ENCODE data around the gene CCDC120. TPM values are rescaled to one million over a fixed set of nuclear protein-coding genes. Genes with fewer than 3 reads are reported as not detected.

CCDC120 gene
- total RNA-seq, 1 experiment from 2014 or later, result 14.5 TPM

- H4K20me1 ChIP-seq (ENCODE audit: control insufficient read depth, insufficient read depth, insufficient read length), result no peaks in the 10 kb centered on the region
- peaks cover 11 to 17% (median 13%) of the 10 kb centered on the region in 3 experiments for H3K36me3 Mint-ChIP-seq (ENCODE audit: insufficient read depth in 1 of 3, low read depth in 3 of 3)
These were observed 47.5 kb downstream of the CCDC120 start for GRCh38 chrX:49106296-49106695.

More at GRCh38 chrX:49106296-49106695, 47.5 kb downstream of the CCDC120 start:
- no peaks in the 10 kb centered on the region for H3K4me1 ChIP-seq (ENCODE audit: insufficient read depth, low read length)
- no peak overlapping the region for H2AK5ac ChIP-seq (ENCODE audit: insufficient read length, low read length)
- H3K4me1 Mint-ChIP-seq, result peaks cover 3 to 4% of the 10 kb centered on the region in 2 experiments; a peak in 2 of 4 replicates
- H4K8ac ChIP-seq (replicated peaks; ENCODE audit: insufficient read length, low read depth, low read length), result no peak overlapping the region
- H3K9me3 Mint-ChIP-seq, result peaks cover 62 to 68% of the 10 kb centered on the region in 2 experiments
- H3K4ac ChIP-seq (ENCODE audit: low read depth, low read length), result no peak overlapping the region
- no peak overlapping the region for H3K27ac ChIP-seq (ENCODE audit: insufficient read length, low read depth, low read length)
- H3K4me3 Mint-ChIP-seq, result no peak overlapping the region
- no peak overlapping the region for H2BK5ac ChIP-seq (ENCODE audit: insufficient read length, low read length)
- H4K91ac ChIP-seq (ENCODE audit: insufficient read length, low read depth, low read length), result no peak overlapping the region
- no peak overlapping the region for H3K56ac ChIP-seq (ENCODE audit: insufficient read length, low read depth, low read length)
- H3K9me3 ChIP-seq (ENCODE audit: control insufficient read depth, low read depth, low read length), result no peaks in the 10 kb centered on the region
- H3K79me2 ChIP-seq (ENCODE audit: insufficient read depth, low read length), result no peaks in the 10 kb centered on the region
- no peaks in the 10 kb centered on the region for H3K27me3 ChIP-seq (ENCODE audit: insufficient read depth, low read length)
- H3T11ph ChIP-seq (ENCODE audit: low read length), result no peak overlapping the region
- no peak overlapping the region for H3K9ac ChIP-seq (ENCODE audit: extremely low read depth, insufficient read length, low read length)
- no peak overlapping the region for H2BK120ac ChIP-seq (ENCODE audit: low read depth, low read length, poor library complexity, severe bottlenecking)
- no peaks in the 10 kb centered on the region for H3K23me2 ChIP-seq (ENCODE audit: insufficient read length, low read depth, low read length, poor library complexity, severe bottlenecking)
- no peak overlapping the region; a peak in 1 of 7 replicates for H3K27ac Mint-ChIP-seq
- DNase-seq, result no peak
- H3K27me3 Mint-ChIP-seq (ENCODE audit: low read depth), result no peaks in the 10 kb centered on the region; the same call in 1 of the 2 replicates
- no peak overlapping the region for H4K5ac ChIP-seq (ENCODE audit: insufficient read length, low read depth, low read length)
- no peak overlapping the region for H3K14ac ChIP-seq (ENCODE audit: insufficient read depth, low read length)
- H3K79me1 ChIP-seq (ENCODE audit: insufficient read depth, low read depth, low read length, poor library complexity, severe bottlenecking), result no peaks in the 10 kb centered on the region
- H2BK12ac ChIP-seq (ENCODE audit: insufficient read length, low read depth, low read length), result no peak overlapping the region
- no peak overlapping the region for H3K23ac ChIP-seq (ENCODE audit: insufficient read length, low read depth, low read length)
- no peak overlapping the region for H2AFZ ChIP-seq (ENCODE audit: low read length)
- no peak overlapping the region for H3K18ac ChIP-seq (ENCODE audit: insufficient read length, low read depth, low read length)
- no peak overlapping the region for H3K4me2 ChIP-seq (ENCODE audit: insufficient read depth, insufficient read length, low read length)
- TF ChIP-seq, protein P1, sequence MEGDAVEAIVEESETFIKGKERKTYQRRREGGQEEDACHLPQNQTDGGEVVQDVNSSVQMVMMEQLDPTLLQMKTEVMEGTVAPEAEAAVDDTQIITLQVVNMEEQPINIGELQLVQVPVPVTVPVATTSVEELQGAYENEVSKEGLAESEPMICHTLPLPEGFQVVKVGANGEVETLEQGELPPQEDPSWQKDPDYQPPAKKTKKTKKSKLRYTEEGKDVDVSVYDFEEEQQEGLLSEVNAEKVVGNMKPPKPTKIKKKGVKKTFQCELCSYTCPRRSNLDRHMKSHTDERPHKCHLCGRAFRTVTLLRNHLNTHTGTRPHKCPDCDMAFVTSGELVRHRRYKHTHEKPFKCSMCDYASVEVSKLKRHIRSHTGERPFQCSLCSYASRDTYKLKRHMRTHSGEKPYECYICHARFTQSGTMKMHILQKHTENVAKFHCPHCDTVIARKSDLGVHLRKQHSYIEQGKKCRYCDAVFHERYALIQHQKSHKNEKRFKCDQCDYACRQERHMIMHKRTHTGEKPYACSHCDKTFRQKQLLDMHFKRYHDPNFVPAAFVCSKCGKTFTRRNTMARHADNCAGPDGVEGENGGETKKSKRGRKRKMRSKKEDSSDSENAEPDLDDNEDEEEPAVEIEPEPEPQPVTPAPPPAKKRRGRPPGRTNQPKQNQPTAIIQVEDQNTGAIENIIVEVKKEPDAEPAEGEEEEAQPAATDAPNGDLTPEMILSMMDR (conservative IDR thresholded peaks at IDR 0.05), result no peak
- no peak overlapping the region for H2BK15ac ChIP-seq (ENCODE audit: low read depth, low read length)
- no CpG with 5 or more reads among the region's 4 CpGs for WGBS (ENCODE audit: extremely low coverage, insufficient read length, low lambda C conversion rate)
- no peak overlapping the region for H2BK20ac ChIP-seq (ENCODE audit: low read depth, low read length, poor library complexity, severe bottlenecking)

Measured in H9 (cell line).